Measurements from ENCODE around the gene VAMP1.

VAMP1 gene

DNA sequence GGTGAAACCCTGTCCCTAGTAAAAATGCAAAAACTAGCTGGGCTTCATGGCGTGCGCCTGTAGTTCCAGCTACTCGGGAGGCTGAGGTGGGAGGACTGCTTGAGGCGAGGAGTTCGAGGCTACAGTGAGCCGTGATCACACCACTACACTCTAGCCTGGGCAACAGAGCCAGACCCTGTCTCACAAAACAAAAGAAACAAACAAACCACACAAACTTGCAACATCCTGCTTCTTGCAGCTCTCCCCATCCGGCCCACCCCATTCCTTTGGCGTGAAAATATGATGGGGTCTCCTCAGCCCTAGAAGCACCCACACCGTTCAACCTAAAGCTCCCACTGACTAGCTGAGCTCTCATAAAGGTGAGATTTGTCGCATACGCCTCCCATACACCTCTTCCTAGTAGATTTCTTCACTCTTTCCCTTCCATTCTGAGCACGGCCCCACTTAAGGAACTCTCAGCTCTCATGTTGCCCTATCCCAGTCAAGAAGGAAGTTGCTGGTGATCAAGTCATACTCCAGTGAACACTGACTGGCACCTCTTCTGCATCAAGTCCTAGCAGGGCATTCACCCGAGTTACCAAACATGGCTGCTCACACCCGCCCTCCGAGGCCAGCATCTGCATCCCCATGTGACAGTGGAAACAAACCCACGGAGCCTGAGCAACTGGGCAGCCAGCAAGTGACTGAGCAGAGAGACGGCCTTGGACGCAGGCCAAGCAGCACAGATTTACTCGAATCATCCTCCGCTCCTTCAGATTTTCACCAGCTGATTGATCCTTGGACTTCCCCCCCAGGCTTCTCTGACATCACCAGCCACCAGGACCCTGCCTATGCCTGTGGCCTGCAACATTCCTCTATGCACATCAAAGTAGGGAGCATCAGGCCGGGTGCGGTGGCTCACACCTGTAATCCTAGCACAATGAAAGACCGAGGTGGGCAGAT is 44.6 kb downstream of the VAMP1 start:
- no peak for DNase-seq

DNA sequence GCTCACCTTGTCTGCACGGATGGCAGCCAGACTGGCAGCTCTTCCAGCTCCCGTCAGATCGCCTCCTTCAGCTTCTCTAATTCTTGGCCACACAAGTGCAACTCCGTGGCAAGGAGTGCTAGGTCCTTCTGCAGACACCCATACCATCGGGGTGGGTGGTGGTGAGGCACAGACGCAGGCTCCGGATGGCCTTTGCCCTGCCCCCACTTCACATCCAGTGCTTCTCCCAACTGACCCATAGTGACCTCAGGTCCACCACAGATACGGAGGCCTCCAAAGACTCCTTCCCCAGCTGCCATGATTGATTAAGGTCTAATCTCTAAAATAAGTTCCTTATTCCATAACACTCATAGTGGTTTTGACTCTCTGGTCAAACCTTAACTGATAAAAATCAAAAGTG is 45.6 kb downstream of the VAMP1 start:
- DNase-seq, result no peak

GRCh38 chr12:6424008-6424347 is 46.5 kb downstream of the VAMP1 start:
- DNase-seq, result no peak

- peak; percentile 89 for DNase-seq
These were observed 47.0 kb downstream of the VAMP1 start for GRCh38 chr12:6423267-6424007.

DNA sequence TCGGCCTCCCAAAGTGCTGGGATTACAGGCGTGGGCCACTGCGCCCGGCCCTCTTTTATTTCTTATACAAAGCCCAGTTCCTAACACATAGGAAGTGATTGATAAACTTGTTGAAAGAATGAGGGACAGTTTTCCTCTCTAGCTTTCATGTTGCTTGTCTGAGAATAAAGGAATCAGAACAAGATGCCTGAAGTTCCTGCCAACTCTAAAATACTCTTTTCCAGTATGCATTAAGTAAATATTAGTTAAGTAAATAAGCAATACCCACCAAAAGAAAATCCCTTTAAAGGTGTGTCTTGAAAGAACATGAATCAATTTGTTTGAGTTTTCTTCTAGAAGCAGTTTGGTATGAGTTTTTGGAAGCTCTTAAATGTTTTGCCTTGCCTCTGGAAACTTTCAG is 50.1 kb downstream of the VAMP1 start:
- DNase-seq, result no peak

- no peak for DNase-seq
These were observed 51.7 kb downstream of the VAMP1 start for GRCh38 chr12:6418796-6419195.

DNA sequence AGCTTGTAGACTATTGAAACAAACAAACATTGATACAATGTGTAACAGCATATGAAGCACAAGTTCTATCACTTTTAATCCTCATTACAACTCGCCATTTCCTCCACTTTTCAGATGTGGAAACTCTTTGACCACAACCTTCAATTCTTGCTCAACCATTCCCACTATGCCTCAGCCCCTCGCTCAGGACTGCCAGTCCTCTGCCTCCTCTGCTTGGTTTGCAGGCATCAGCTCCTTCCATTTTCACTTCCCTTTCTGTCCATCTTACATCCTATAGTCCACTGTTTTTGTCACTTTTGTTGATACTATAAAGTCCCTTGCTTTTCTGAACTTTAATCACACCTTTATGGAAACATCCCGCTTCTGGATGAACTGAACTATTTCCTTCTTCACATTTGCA is 53.9 kb downstream of the VAMP1 start:
- DNase-seq, result no peak

Measured in fibroblast of skin of back (primary cell).